GM19468 (cell line): ENCODE results near the gene SETMAR.
"Not testable (repeated sequence)": the region's sequence is repeated elsewhere in the genome, so short reads cannot be mapped to it uniquely, and the experiment has no call there.

Source experiments
- ATAC-seq: cut with Tn5 transposase; IDR thresholded peaks from one replicate; pipeline ENCODE4 v1.9.1; 2021; ENCODE audit warnings: mild to moderate bottlenecking, moderate library complexity, moderate number of reproducible peaks; ENCODE audit not compliant: unreplicated experiment; ENCODE audit errors: extremely low read depth

The SETMAR gene

DNA sequence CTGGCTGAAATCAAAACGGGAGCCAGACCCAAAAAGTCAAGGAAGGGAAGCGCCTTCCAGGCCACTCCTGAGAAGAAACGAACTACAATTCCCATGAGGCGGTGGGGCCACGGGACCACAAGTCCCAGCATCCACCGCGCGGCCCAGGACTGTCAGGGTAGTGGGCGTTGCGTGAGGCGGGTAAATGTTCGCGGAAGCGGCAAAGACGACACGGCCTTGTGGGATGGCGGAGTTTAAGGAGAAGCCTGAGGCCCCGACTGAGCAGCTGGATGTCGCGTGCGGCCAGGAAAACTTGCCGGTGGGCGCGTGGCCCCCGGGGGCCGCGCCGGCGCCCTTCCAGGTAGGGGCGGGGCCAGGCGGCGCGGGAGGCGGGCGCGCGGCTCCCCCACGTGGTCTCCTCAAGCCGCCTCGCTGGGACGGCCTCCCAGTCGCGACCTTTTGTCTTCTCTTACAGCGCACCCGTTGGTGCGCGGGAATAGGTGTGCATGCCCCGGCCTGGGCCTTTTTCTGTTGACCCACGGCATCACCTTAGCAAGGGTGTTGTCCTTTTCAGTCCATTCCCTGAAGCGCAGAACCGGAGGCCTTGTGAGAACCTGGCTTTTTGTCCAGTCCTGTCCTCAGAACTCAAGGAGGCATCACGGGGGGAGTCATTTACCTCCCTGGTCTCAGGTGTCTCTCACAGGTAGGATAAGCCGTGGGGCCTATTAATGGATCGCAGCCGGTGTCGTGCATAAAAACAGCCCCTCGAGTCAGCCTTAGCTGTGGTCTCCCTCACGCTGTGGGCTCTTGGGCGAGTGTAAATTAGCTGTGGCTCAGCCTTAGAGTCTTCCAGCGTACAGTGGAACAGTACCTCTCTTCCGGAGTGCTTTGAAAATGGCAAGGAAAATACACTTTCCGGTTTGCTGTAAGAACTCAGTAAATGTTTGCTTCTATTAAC is at the start of gene SETMAR:
TSS of gene SETMAR (plus strand) at position 183 of the 937 bp plus-strand sequence. CDS start at position 185, 2 bp downstream.
- ATAC-seq: peak; percentile 94

DNA sequence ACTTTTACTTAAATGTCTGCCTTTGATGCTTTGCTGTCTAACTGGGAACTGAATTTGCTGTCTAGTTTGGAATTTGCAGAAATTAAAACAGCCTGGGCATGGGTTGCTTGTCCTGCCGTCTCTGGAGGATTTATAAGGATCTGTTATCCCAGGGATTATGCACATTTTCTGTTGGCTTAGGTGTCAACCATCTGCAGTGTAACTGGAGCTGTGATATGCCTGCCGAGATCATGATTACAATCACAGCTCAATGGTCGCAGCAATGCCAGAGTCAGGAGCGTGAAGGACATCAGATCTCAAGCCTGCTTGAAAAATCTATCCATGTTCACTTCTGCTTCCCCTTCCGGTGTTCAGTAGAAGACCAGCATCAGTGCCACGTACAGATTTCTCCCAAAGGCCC is 41.8 kb upstream of the SETMAR start:
- ATAC-seq: no peak

DNA sequence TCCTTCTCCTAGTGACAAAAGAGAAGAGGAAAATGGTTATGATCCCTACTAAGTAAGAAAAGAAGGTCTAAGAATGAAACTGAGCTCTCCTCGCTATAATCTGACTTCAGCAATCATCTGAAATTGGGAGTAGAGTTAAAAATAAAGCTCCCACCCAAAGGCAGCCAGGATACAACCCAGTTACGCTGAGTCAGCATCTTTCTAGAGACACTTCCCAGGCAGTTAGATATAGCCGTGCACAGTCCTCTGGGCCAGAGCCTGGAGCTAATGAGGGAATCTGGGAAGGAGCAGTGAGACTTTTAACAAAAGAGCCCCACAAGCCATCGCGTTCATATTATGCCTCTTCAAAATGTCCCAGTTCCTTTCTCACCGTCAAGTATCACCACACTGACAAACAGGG is 39.1 kb upstream of the SETMAR start:
- no peak for ATAC-seq

DNA sequence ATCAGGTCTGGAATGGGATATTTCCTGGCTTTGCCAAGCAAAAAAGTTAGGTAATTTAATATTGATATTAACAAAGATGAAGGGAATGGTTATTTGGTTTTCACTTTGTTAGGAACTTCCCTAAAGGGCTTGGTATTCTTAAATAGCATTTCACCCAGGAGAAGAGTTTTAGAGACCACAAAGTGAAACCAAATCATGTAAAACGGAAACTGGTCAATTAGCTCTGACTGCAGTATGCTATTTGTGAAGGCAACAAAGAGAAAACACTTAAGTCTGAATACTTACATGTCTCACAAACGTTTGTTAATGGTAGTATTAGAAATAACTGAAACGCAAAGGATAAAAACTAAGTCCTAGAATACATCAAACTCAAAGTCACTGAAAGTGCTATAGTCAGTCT is 32.4 kb upstream of the SETMAR start:
- ATAC-seq: no peak

DNA sequence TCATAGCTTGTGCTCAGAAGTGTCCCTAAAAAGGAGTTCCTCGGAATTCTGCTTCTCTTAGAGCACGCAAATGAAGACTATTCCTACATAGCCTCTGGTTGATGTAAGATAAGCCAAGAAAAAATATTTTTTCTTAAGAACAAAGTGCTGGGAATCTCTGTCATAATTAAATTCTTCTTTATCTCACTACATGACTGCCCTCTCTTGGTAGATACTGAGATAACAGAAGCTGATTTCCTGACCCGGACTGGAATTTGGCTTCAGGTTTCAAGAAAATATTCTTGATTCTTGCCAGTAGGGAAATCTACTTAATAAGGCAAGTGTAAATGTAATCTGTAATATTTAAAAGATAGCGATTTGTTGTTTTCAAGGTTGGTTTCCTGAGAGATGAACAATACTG is 31.3 kb upstream of the SETMAR start:
- ATAC-seq: no peak

DNA sequence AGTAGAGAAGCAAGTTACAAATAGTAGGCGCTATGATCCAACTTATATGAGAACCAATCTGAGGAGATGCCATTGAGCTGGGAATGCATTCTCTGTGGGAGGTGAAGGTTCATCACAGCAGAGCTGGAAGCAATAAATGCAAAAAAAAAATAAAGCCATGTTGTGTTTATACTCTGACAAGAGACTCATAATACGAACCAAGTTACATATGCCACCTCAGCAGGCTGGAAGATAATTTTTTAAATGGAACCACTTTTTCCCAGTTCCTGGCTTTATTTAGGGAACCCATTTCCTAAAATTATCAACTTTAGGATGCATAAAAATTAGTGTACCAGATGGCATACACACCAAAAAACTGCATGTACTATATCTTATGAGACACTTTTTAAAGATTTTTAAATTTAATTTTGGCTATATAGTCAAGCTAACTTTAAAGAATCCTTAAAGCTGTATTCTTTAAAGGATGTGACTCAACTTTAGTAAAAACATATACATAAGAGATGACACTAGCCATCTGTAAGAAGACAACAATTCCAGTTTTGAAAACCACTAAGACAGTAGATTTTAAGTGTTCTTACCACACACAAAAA is 23.6 kb upstream of the SETMAR start:
- no peak for ATAC-seq

DNA sequence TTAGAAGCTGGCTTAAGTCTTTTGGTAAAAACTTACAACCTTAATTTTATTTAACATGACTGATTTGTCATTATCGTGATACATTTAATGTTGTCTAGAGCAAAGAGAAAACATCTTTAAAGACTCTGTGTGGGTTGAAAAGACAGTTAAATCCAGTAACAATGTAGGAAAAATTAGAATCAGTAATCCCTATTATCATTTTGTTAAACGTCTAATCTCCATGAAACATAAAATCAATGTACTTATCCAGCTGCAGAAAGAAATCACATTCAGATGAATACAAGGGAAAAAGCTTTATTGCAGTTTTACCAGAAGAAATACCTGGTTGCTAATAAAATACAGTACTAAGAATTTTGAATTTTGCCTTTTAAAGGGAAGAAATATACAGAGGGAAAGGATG is 21.2 kb upstream of the SETMAR start:
- ATAC-seq: no peak

DNA sequence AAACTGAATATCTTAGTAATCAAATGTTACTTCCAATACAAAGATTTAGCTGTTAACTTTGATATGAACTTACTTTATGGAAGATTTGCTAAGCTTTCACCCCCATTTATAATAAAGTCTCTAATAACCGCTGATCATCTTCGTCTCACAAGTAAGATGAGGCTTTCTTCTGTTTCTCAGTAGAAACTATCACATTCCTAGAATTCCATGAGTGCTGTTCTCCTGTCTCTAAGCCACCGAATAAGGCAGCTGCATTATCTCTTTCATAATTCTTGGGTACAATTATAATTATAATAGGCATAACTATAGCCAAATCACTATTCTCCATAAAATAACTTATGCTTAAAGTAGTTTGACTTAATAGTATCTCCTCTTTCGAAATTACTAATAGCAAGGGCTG is 18.3 kb upstream of the SETMAR start:
- no peak for ATAC-seq

DNA sequence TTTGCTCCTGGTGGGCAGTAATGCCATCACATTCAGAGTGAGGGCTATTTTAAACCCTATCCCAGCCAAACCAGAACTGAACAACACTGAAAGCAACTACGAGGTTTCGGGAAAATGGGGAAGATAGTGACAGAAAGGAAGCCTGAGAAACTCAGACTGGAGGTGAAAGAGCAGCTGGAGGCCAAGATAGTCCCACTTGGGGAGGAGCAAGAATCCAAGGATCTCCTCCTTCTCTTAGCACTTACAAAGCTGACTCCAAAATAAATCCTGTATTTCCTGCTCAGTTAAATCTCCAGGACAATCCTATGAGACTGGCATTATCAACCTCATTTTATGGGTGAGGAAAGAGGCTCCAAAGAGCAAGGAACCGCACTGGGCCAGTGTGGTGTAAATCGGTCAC is 14.1 kb upstream of the SETMAR start:
- no peak for ATAC-seq

DNA sequence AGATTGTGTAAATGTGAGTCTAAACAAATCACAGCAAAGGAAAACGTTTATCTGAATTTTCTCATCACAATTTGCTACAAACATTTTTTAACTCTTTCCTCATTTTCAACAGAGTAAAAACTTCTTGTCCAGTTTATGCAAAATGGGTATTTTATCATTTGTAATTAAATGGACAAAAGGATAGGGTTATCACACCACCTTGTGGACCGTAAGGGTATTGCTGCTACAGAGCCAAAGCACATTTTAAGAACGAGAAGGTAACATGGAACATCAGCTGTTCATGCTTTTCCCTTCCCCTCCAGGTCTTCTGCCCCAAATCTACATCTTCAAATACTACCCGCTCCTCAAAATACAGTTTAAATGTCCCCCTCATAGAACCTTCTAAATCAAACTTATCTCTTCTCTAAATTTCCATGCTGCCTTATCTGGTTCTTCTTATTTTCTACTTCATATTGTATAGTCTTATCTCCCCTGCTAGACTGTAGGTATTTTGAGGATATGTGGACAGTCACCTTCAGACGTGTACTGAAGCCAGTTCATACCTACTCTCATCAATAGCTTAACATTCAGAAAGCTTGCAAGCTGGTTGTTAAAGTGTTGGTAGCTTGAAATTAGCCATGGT is 12.8 kb upstream of the SETMAR start:
- peak; percentile 75 for ATAC-seq

DNA sequence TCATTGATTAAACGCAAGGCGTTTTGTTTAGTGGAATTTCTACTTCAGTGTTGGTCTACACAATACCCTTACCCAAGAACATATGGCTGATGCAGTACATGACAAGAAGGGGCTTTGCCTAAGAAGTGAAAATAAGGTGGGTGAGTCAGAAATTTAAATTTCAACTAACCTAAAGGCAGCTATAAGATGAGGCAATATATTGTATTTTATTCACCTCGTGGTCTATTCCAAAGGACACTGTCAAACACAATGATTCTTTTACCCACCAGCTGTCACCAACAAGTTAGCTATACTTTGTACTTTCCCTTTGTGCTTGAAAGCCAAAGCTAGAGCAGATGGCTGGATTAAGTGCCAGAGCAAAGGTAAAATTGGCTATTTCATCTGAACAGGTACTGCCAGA is 10.9 kb upstream of the SETMAR start:
- no peak for ATAC-seq

DNA sequence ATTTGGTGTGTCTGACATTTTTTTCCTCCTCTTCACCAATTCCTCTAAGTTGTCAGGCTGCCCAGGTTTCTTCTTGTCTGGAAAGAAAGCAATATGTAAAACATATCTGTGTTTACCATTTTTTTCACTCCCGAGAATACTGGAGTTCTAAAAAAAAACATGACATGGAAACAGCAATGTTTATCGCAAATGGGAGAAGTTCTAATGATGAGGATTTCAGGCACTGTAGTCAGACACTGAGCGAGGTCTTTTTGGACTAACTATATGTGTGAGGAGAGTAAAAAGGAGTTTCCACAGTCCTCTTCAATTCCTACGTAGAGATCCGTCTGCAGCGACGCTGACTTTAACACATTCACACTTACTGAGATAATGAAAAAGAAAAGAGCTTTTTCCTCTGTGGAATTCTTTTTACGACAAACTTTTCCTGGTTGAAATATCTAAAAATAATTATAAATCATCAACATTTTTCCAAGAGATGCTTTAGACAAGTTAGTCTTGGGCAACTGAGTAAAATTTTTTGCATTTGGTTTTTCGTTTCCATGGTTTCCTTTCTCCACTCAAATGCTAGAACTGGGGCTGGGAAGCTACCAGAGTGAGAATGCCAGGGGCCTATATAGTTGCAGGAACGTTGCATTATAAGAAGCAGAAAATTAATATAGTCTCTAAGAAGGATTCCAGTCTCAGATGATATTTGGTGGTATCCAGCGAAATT is 8.4 kb upstream of the SETMAR start:
- no peak for ATAC-seq

DNA sequence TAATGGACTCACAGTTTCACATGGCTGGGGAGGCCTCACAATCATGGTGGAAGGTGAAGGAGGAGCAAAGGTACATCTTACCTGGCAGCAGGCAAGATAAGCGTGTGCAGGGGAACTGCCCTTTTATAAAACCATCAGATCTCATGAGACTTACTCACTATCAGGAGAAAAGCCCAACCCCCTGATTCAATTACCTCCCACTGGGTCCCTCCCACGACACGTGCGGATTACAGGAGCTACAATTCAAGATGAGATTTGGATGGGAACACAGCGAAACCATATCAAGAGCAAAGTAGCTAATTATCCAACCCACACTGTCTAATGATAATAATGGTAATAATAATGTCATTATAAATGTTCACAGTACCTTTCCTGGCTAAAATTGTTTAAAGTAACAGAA is 6.7 kb upstream of the SETMAR start:
- ATAC-seq: not testable (repeated sequence)

DNA sequence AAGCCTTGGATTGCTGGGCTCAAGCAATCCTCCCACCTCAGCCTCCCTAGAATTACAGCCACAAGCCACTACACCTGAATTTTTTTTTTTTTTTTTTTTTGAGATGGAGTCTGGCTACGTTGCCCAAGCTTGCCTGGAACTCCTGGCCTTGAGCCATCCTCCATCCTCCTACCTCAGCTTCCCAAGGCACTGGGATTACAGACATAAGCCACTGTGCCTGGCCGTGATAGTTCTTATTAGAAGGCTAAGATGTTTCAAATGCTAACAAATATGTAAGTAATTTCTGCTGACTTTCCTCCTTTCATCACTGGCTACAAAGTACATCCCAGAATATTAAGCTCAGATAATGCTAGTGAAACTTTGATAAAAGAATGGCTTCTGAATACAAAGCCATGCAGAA is 5.7 kb upstream of the SETMAR start:
- ATAC-seq: no peak

DNA sequence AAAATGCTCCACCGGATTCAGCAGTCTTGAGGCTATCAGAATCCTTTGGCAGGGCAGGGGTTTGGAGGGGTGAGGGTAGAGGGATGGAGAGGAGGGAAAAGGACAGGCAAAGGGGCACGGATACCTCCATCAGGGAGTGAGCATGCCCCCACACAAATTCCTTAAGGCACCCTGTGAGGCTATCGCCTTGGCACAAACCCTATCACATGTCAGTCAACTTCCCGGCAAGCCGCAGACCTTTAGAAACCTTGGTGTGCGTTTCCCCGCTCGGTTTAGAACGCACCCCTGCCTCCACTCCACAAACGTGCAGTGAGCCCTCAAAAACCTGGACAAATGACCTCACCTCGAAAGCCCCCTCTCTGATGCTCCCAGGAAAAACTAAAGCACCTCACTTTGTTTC is 422 bp upstream of the SETMAR start:
- no peak for ATAC-seq

DNA sequence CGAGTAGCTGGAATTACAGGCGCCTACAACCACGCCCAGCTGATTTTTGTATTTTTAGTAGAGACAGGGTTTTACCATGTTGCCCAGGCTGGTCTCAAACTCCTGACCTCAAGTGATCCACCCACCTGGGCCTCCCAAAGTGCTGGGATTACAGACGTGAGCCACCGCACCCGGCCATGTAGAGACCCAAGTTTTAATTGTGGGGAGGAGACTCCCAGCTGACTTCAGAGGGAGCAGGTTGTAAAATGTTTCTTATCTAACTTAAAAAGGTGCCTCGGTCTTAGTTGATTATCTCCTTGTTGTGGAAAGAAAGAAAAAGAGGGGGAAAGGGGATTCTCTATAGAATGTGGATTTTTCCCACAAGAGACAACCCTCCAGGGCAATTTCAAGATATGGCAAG is 2.0 kb downstream of the SETMAR start:
- not testable (repeated sequence) for ATAC-seq

DNA sequence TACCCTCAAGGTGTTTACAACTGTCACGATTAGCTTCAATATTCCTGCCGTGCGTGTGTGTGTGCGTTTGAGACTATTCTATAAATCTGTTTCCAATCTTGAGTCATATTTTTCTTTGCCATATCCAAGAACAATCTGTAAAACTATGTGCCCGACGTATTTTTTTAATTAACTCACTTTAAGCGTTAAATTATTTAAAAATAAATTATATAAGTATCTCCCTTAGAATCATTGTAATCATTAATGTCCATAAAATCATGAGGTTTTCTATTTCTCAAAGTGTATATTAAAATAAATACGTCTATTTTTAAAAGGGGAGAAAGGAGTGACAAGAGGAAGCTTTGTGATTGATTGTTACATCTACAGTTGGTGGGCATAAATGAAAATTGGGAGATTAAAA is 2.9 kb downstream of the SETMAR start:
- no peak for ATAC-seq

DNA sequence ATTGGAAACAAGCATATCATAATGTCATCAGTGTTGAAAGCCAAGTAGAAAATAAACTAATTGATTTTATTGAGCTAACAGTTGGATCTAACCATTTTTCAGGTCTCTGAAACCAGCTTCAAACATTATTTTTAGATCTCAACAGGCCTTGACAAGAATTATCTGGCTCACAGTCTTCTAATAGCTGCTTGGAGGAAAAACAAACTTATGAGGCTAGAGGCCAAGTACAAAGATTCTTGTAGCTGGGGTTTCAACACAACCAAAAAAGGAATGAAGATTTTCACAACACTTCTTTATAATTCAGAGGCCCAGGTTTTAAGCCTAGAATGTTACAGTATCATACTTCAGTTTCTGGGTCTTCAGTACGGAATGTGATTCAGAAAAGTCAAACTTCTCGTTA is 3.7 kb downstream of the SETMAR start:
- no peak for ATAC-seq

DNA sequence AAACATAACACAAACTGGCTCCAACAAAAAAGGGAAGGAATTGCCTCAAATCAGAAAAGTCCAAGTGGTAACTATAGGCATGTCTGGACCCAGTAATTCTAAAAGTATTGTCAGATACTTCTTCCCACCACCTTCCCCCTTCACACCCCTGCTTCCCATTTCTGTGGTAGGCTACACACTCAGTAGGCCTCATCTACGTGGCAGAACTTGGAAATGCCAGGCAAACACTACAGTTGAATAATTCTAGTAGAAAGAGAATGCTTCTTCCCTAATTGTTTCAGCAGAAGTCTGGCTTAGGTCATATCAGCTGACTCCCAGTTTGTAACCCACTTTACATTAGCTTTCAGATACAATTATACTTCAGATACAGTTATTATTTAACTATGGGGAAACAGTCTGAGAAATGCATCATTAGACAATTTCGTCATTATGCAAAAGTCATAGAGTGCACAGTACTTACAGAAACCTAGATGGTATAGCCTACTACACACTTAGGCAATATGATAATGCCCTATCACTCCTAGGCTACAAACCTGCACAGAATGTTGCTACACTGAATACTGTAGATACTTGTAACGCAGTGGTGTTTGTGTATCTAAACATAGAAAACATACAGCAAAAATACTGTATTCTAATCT is 6.4 kb downstream of the SETMAR start:
- no peak for ATAC-seq

DNA sequence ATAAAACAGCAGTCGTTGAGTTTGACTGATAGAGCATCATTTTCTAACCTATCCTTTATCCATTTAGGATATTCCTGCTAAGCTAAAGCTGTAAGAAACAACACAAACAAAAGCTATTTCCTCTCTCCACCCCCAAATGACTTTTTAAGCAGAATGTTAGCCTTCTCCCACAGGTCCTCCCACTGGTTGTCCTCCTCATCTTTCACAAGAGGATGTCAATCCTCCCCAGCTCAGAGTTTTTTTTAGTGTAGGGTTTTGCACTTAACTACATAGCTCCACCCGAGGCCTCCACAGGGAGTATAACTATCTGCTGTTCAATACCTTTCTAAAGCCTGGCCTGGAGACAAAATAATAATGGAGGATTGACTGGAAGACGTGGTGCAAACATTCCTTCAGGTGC is 7.8 kb downstream of the SETMAR start:
- ATAC-seq: no peak
